ENCODE measurements around the gene EID3.

DNA sequence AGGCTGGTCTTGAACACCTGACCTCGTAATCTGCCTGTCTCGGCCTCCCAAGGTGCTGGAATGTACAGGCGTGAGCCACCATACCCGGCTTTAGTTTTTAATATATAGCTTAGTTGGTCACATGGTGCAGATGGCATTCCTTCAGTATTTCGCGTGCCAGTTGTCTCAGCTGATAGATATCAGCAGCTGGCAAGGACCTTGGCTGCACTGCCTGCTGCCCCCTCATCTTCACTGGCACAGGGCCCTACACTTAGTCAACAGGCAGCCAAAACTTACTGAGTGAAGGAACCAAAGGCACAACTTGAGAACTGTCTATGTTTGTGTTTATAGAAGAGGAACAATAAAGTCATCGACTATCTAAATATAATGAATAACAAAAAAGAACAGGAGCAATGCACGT lies 31.0 kb downstream of the EID3 start:
- no peak for TF ChIP-seq POLR2A (IDR thresholded peaks at IDR 0.05)
- no peak for TF ChIP-seq POLR2AphosphoS5 (IDR thresholded peaks at IDR 0.05; ENCODE audit: insufficient read depth in 1 of 2, low read depth in 1 of 2)
- TF ChIP-seq, protein P1, sequence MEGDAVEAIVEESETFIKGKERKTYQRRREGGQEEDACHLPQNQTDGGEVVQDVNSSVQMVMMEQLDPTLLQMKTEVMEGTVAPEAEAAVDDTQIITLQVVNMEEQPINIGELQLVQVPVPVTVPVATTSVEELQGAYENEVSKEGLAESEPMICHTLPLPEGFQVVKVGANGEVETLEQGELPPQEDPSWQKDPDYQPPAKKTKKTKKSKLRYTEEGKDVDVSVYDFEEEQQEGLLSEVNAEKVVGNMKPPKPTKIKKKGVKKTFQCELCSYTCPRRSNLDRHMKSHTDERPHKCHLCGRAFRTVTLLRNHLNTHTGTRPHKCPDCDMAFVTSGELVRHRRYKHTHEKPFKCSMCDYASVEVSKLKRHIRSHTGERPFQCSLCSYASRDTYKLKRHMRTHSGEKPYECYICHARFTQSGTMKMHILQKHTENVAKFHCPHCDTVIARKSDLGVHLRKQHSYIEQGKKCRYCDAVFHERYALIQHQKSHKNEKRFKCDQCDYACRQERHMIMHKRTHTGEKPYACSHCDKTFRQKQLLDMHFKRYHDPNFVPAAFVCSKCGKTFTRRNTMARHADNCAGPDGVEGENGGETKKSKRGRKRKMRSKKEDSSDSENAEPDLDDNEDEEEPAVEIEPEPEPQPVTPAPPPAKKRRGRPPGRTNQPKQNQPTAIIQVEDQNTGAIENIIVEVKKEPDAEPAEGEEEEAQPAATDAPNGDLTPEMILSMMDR (IDR thresholded peaks at IDR 0.05): no peak
